Aorta (tissue), 5 donors: ENCODE measurements around the gene DNAI2. TPM values are rescaled to one million over a fixed set of nuclear protein-coding genes. Genes with fewer than 3 reads are reported as not detected.
"Not testable (repeated sequence)": the region's sequence is repeated elsewhere in the genome, so short reads cannot be mapped to it uniquely, and the experiment has no call there.

ENCODE experiments used
- ATAC-seq: fragments of 200-7000 bp; cut with Tn5 transposase; one replicate; pipeline ENCODE4 v1.9.1; 2022; ENCODE audit warnings: moderate library complexity; ENCODE audit not compliant: low FRiP score
- DNase-seq, 2 donors: peaks; one replicate each; pipeline ENCODE4 v3.0.0-alpha.2; 2020
- H3K27ac ChIP-seq, 2 donors: one replicate each; pipeline ENCODE4 v1.5.1; 2013; ENCODE audit warnings: low read length in 2 of 2, mild to moderate bottlenecking in 2 of 2, moderate library complexity in 2 of 2, control low read depth in 1 of 2, inconsistent platforms in 1 of 2, low read depth in 1 of 2
- H3K27me3 ChIP-seq, 2 donors: one replicate each; pipeline ENCODE4 v1.6.1; 2013; ENCODE audit warnings: control low read depth in 1 of 2, low read length in 1 of 2, mild to moderate bottlenecking in 1 of 2, moderate library complexity in 1 of 2; ENCODE audit not compliant: insufficient read depth in 2 of 2, control insufficient read depth in 1 of 2
- H3K36me3 ChIP-seq, 2 donors: one replicate each; pipeline ENCODE4 v1.6.1; 2013; ENCODE audit warnings: control low read depth in 1 of 2, low read length in 1 of 2, mild to moderate bottlenecking in 1 of 2; ENCODE audit not compliant: insufficient read depth in 2 of 2, control insufficient read depth in 1 of 2
- H3K4me1 ChIP-seq, 2 donors: one replicate each; pipeline ENCODE4 v1.6.1; 2013; ENCODE audit warnings: low read length in 2 of 2, control low read depth in 1 of 2, mild to moderate bottlenecking in 1 of 2, moderate library complexity in 1 of 2; ENCODE audit not compliant: insufficient read depth in 2 of 2, control insufficient read depth in 1 of 2
- H3K4me3 ChIP-seq, 2 donors: one replicate each; pipeline ENCODE4 v1.5.1; 2013; ENCODE audit warnings: low read length in 2 of 2, control low read depth in 1 of 2, mild to moderate bottlenecking in 1 of 2
- H3K9me3 ChIP-seq: one replicate; pipeline ENCODE4 v1.6.1; 2013; ENCODE audit warnings: mild to moderate bottlenecking, low read length; ENCODE audit not compliant: control insufficient read depth
- WGBS, 2 donors: extraction: QIAGEN DNeasy Blood & Tissue Kit; methylation state at CpG; one replicate each; pipeline ENCODE4 v1.1.7; 2013; 5-methylcytosine and 5-hydroxymethylcytosine counted together
- intact Hi-C, 2 donors: fragments of 100-400 bp; cut with DNase I; formaldehyde crosslinking; loops; one replicate each; pipeline versions ENCODE4 v1.14.2 to v1.15.0; 2022
- polyA plus RNA-seq, 2 donors: library from polyadenylated mRNA; stranded (reverse); fragments of 200-250 nt; gene quantifications; one replicate each; pipeline ENCODE4 v1.2.3, GENCODE V29; 2013
- total RNA-seq, 2 donors: library from RNA; stranded (reverse); fragmentation: NEBNext Ultra II Directional; extraction: Animal tissue kit (Norgen Biotek cat#: 25700); gene quantifications; one replicate each; pipeline ENCODE4 v1.2.1, GENCODE V29; 2021
- donor health status: healthy with polysubstance abuse.
- donor health status: Bipolar disorder and iron deficiency.
- donor health status: DM: no; HTN: no; CAD: no.
- donor health status: DM: no; HTN: no; CAD: no.
- donor health status: DM: yes; HTN: yes; CAD: no.

DNAI2 gene
- total and polyA plus RNA-seq, 4 donors: not detected

DNA sequence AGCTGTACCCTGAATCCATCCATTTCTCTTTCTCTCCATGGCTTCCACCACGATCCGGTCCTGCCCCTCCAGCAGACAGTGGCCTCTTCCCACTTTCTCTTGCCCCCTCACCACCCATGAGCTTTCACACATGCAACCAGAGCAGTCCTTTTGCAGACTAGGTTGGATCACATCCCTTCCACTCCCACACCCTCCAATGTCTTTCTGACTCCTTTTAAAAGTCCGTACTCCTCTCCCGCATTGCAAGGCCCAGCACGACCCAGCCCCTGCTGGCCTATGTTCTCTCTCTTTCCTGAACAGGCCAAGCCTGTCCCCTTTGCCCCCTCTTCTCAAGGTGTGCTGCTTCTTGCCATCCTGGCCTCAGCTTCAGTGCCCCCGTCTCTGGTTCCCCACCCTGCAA lies 22.5 kb upstream of the DNAI2 start:
- Histone ChIP-seq H3K27ac (no peak overlapping the region), H3K4me3 (no peak overlapping the region), H3K36me3 (no peaks in the 10 kb centered on the region), H3K9me3 (no peaks in the 10 kb centered on the region), H3K27me3 (no peaks in the 10 kb centered on the region), H3K4me1 (no peaks in the 10 kb centered on the region)
- no peak for ATAC-seq
- intact Hi-C loops: no loop called here
- WGBS, 2 donors: 90 to 93% methylated on average over 6 of the region's 6 CpGs
- no peak for DNase-seq

DNA sequence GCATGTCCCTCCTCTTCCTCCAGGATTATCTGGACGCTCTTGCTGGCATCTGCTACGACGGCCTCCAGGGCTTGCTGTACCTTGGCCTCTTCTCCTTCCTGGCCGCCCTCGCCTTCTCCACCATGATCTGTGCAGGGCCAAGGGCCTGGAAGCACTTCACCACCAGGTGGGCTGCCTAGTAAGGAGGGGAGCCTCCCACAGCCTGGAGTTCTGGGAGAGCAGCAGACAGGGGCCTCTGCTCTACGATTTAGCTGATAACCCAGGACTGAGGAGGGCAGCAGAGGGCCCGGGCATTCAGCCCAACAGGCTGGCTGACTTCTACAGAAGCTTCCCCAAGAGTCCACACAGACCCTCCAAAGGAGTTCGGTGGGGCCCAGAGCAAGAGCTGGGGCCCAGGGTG lies 21.8 kb upstream of the DNAI2 start:
- no peaks in the 10 kb centered on the region for H3K9me3 ChIP-seq
- H3K4me3 ChIP-seq: no peak overlapping the region
- WGBS, 2 donors: 74 to 82% methylated on average over 8 of the region's 8 CpGs
- intact Hi-C loops: no loop called here
- DNase-seq: no peak
- H3K4me1 ChIP-seq: no peaks in the 10 kb centered on the region
- ATAC-seq: no peak
- no peaks in the 10 kb centered on the region for H3K27me3 ChIP-seq
- no peaks in the 10 kb centered on the region for H3K36me3 ChIP-seq
- H3K27ac ChIP-seq: no peak overlapping the region

DNA sequence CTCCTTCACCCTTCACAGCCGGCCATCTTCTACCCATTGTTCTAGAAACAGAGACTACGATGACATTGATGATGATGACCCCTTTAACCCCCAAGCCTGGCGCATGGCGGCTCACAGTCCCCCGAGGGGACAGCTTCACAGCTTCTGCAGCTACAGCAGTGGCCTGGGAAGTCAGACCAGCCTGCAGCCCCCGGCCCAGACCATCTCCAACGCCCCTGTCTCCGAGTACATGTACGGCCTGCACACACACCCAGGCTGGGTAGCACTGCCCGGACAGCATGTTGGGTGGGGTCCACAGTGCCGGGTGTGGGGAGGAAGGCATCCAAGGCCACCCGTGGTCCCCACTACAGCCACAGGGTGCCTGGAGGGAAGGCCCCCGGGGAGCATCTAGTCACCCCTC lies 21.0 kb upstream of the DNAI2 start:
- DNase-seq (no peak), ATAC-seq (no peak)
- no peak overlapping the region for H3K27ac ChIP-seq
- intact Hi-C loops: no loop called here
- H3K36me3 ChIP-seq: no peaks in the 10 kb centered on the region
- no peaks in the 10 kb centered on the region for H3K4me1 ChIP-seq
- 89 to 93% methylated on average over 13 of the region's 13 CpGs for WGBS, 2 donors
- H3K27me3 ChIP-seq: no peaks in the 10 kb centered on the region
- H3K4me3 ChIP-seq: no peak overlapping the region
- no peaks in the 10 kb centered on the region for H3K9me3 ChIP-seq

DNA sequence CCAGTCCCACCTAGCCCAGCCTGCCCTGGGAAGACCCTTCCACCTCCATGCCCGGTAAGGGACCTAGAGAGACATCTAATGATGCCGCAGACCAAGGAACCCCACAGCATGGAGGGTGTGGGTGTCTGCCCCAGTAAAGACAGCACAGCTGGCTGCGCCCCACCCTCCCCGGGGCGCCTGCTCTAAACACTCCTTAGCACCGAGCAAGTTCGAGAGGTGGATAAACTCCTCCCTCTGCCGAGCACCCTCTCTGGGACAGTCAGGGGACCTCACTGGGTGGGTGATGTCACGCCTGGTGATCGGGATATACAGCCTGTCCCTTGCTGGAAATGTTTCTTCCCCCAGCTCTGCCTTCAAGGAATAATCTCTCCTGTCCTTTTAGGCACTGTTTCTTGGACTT lies 16.7 kb upstream of the DNAI2 start:
- Histone ChIP-seq H3K4me3 (no peak overlapping the region), H3K27ac (no peak overlapping the region), H3K27me3 (no peaks in the 10 kb centered on the region), H3K36me3 (no peaks in the 10 kb centered on the region), H3K9me3 (no peaks in the 10 kb centered on the region), H3K4me1 (no peaks in the 10 kb centered on the region)
- intact Hi-C loops: no loop called here
- DNase-seq: no peak
- 85 to 86% methylated on average over 10 of the region's 10 CpGs for WGBS, 2 donors
- no peak for ATAC-seq

DNA sequence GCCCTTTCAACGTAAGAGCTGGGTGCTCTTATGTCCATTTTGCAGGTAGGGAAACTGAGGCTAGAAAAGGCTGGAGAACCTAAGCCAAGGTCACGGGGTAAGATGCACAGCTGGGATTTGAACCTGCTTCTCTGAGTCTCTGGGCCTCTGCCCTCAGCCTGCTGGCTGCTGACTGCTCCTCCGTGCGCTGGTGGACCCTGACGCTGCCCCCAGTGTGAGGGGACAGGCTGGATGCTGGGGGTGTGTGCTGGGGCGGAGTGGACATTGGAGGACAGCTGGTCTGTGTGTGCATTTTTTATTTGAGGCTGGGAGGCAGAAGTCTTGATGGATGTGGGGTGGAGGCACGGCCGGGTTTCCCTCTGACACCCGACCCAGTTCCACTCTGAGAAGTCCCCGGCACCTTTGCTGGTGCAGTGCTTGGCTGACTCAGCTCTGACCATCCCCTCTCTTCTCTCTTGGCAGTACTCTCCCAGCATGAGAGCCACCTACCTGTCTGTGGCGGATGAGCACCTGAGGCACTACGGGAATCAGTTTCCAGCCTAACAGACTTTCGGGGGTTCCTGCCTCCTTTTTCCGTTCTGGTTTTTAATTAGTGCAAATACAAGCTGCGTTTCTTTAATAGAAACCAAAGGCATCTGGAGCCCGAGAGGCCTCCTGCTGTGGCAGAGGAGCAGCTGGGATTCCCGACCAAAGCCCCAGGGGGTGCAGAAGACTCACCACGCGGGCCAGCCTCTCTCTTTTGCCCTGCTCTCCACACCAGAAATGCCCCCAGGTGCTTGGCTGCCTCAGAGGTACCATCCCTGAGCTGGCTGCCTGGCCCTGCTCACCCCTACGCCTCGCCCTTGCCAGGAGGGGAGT lies 14.1 kb upstream of the DNAI2 start:
- 79 to 82% methylated on average over 21 of the region's 21 CpGs for WGBS, 2 donors
- no peak for DNase-seq
- intact Hi-C loops: no loop called here
- Histone ChIP-seq H3K27me3 (no peaks in the 10 kb centered on the region), H3K27ac (no peak overlapping the region), H3K9me3 (no peaks in the 10 kb centered on the region), H3K36me3 (no peaks in the 10 kb centered on the region), H3K4me3 (no peak overlapping the region), H3K4me1 (no peaks in the 10 kb centered on the region)
- ATAC-seq: no peak

DNA sequence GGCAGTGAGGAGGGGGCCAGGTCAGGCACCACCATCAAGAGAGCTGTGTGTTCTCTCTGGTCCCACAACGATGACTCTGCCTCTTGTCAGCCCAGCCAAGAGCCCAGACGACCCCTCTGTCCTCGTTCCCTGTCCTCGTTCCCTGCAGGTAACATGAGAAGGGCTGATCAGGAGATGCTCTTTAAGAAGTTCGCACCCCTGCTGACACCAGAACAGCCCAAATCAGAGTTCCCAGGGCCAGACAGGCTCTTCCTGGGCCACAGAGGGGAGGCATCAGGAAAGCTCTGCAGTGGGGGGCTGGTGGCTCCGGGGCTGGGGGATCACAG lies 13.5 kb upstream of the DNAI2 start:
- Histone ChIP-seq H3K27me3 (no peaks in the 10 kb centered on the region), H3K9me3 (no peaks in the 10 kb centered on the region), H3K4me1 (no peaks in the 10 kb centered on the region), H3K4me3 (no peak overlapping the region), H3K36me3 (no peaks in the 10 kb centered on the region), H3K27ac (no peak overlapping the region)
- intact Hi-C loops: no loop called here
- WGBS, 2 donors: 69 to 79% methylated on average over 6 of the region's 6 CpGs
- DNase-seq (no peak), ATAC-seq (no peak)

DNA sequence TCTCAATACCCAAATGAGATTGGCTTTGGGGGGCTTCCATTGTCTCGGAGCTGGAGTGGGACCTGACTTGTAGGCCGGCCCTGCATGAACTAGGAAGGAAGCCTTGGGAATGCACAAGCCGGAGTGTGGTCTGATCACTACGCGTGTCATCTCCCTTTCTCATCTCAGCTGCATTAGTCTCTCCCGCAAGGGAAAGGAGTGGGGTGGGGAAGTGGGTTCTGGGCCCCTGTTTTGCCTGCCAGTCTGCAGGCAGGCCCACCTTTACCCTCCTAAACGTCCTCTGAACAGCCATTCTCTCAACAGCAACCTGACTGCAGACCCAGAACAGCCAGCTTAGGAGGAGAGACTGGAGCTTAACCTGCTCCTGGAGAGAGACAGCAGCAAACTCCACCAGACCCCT lies 11.4 kb upstream of the DNAI2 start:
- H3K36me3 ChIP-seq: no peaks in the 10 kb centered on the region
- DNase-seq (no peak), ATAC-seq (no peak)
- no peaks in the 10 kb centered on the region for H3K27me3 ChIP-seq
- H3K4me3 ChIP-seq: no peak overlapping the region
- H3K27ac ChIP-seq: no peak overlapping the region
- H3K4me1 ChIP-seq: no peaks in the 10 kb centered on the region
- 91 to 95% methylated on average over 7 of the region's 7 CpGs for WGBS, 2 donors
- intact Hi-C loops: no loop called here
- H3K9me3 ChIP-seq: no peaks in the 10 kb centered on the region

DNA sequence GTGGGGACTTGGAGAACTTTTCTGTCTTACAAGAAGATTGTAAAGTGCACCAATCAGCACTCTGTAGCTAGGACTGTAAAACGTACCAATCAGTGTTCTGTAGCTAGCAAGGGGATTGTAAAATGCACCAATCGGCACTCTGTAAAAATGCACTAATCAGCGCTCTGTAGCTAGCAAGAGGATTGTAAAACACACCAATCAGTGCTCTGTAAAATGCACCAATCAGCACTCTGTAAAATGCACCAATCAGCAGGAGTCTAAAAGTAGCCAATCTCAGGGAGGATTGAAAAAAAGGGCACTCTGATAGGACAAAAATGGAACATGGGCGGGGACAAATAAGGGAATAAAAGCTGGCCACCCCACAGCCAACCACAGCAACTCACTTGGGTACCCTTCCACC lies 7.0 kb upstream of the DNAI2 start:
- H3K27ac ChIP-seq, H3K4me1 ChIP-seq, H3K36me3 ChIP-seq, H3K4me3 ChIP-seq, intact Hi-C loops, ATAC-seq, H3K27me3 ChIP-seq, DNase-seq, H3K9me3 ChIP-seq: not testable (repeated sequence)
- WGBS, 2 donors: 89 to 93% methylated on average over 4 of the region's 4 CpGs

DNA sequence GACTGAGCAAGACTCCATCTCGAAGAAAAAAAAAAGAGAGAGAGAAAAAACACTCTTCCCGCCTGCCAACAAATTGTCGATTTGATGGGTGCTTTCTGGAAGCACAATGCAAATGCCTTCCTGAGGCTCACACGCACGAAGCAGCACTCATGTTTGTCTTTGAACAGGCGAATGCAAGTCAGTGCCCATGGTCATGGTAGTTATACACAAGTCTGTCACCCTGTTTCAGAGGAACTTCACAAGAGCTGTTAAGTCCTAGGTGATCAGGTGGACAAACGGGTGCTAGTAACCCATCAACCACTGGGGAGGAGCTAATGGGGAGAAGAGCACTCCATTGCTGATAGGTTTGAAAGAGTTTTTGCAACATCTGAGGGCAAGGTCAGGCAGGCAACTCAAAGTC lies 6.5 kb upstream of the DNAI2 start:
- WGBS, 2 donors: 84 to 88% methylated on average over 7 of the region's 7 CpGs
- DNase-seq: no peak
- Histone ChIP-seq H3K27me3 (peaks cover 0 to 3% of the 10 kb centered on the region in 2 donors), H3K27ac (no peak overlapping the region), H3K36me3 (no peaks in the 10 kb centered on the region), H3K9me3 (no peaks in the 10 kb centered on the region), H3K4me1 (no peaks in the 10 kb centered on the region), H3K4me3 (no peak overlapping the region)
- intact Hi-C loops: no loop called here
- ATAC-seq: no peak
